Endothelial cell of umbilical vein (primary cell): Measurements from ENCODE around the gene APPL2. TPM values are rescaled to one million over a fixed set of nuclear protein-coding genes. Genes with fewer than 3 reads are reported as not detected.

Experiments
- BruUV-seq: library from RNA; stranded (reverse); fragments of 400-500 nt; replicated peaks from 2 replicates; lab custom pipeline; 2021; lab: Mats Ljungman, UMichigan
- CTCF ChIA-PET: fragments of 300-600, 350-600 bp; sonication (Branson Sonifier 250); formaldehyde crosslinking; loops from one replicate; lab custom pipeline; 2021; ENCODE audit warnings: antibody characterized with exemption, inconsistent platforms; lab: Charles Lee
- POLR2A ChIA-PET: fragments of 300-600, 350-600 bp; sonication (Branson Sonifier 250); formaldehyde crosslinking; loops from one replicate; lab custom pipeline; 2021; ENCODE audit warnings: antibody characterized with exemption, inconsistent platforms; lab: Charles Lee
- DNase-seq: peaks from one replicate; pipeline ENCODE4 v3.0.0-alpha.2; 2011; ENCODE audit warnings: low read depth, low spot score
- FAIRE-seq: peaks from 2 replicates; lab custom pipeline; 2011; peaks lifted over from hg19 to GRCh38; lab: Jason Lieb, UNC
- H2AFZ ChIP-seq: 2 replicates; pipeline ENCODE4 v1.6.0; 2012; ENCODE audit warnings: low read depth, low read length, control low read depth, inconsistent platforms
- H3K27ac ChIP-seq: 2 replicates; pipeline ENCODE4 v1.5.1; 2011; ENCODE audit warnings: low read depth, mild to moderate bottlenecking, control low read depth, low read length, moderate library complexity; ENCODE audit not compliant: insufficient read depth
- H3K27me3 ChIP-seq, 2 experiments: 2 replicates each; pipeline versions ENCODE4 v1.6.0 to v1.6.1; 2011; ENCODE audit warnings: low read length in 2 of 2, mixed read lengths in 1 of 2; ENCODE audit not compliant: control insufficient read depth in 2 of 2, insufficient read depth in 2 of 2
- H3K36me3 ChIP-seq, 2 experiments: 2 replicates in 1 of 2; 3 replicates in 1 of 2; pipeline ENCODE4 v1.5.1; 2011; ENCODE audit warnings: low read length in 2 of 2, mild to moderate bottlenecking in 1 of 2, moderate library complexity in 1 of 2; ENCODE audit not compliant: control insufficient read depth in 2 of 2, insufficient read depth in 2 of 2; ENCODE audit errors: extremely low read depth in 1 of 2
- H3K4me1 ChIP-seq: 3 replicates; pipeline ENCODE4 v1.5.1; 2011; ENCODE audit warnings: mild to moderate bottlenecking, low read length; ENCODE audit not compliant: control insufficient read depth, insufficient read depth; ENCODE audit errors: extremely low read depth
- H3K4me2 ChIP-seq: 2 replicates; pipeline ENCODE4 v1.6.1; 2011; ENCODE audit warnings: low read length, control low read depth, mixed read lengths; ENCODE audit not compliant: insufficient read depth
- H3K4me3 ChIP-seq, 3 experiments: fragments of 200-600 bp in 1 of 3; sonication (generic), shearing (Covaris generic) in 1 of 3; replicated peaks in 1 of 3; 2 replicates each; pipeline ENCODE4 v1.5.1; 2011 to 2016; ENCODE audit warnings: control low read depth in 3 of 3, low read length in 3 of 3, mild to moderate bottlenecking in 2 of 3, inconsistent platforms in 1 of 3, low read depth in 1 of 3, moderate library complexity in 1 of 3; ENCODE audit not compliant: insufficient read depth in 1 of 3
- H3K79me2 ChIP-seq: 2 replicates; pipeline ENCODE4 v1.6.0; 2012; ENCODE audit warnings: low read length, inconsistent platforms; ENCODE audit not compliant: control insufficient read depth, insufficient read depth
- H3K9ac ChIP-seq: replicated peaks from 2 replicates; pipeline ENCODE3; 2011; ENCODE audit warnings: low read length, control low read depth; ENCODE audit not compliant: insufficient read depth; ENCODE audit errors: extremely low read depth
- H3K9me1 ChIP-seq: replicated peaks from 3 replicates; pipeline ENCODE4 v1.6.0; 2011; ENCODE audit warnings: mild to moderate bottlenecking, low read length; ENCODE audit not compliant: control insufficient read depth, insufficient read depth; ENCODE audit errors: extremely low read depth
- H3K9me3 ChIP-seq: replicated peaks from 2 replicates; pipeline ENCODE4 v1.5.1; 2012; ENCODE audit warnings: low read length, inconsistent platforms; ENCODE audit not compliant: control insufficient read depth, insufficient read depth
- H4K20me1 ChIP-seq: replicated peaks from 2 replicates; pipeline ENCODE3; 2011; ENCODE audit warnings: mild to moderate bottlenecking, low read length; ENCODE audit not compliant: control insufficient read depth, insufficient read depth; ENCODE audit errors: extremely low read depth
- EZH2 ChIP-seq: IDR thresholded peaks from 2 replicates; pipeline ENCODE4 v1.6.1; 2012; ENCODE audit warnings: borderline replicate concordance, low read depth, mild to moderate bottlenecking, moderate library complexity, low read length, inconsistent platforms; ENCODE audit not compliant: severe bottlenecking
- FOS ChIP-seq: IDR thresholded peaks from 2 replicates; pipeline ENCODE4 v1.6.1; 2011; ENCODE audit warnings: mild to moderate bottlenecking, low read length, moderate library complexity, borderline replicate concordance; ENCODE audit not compliant: insufficient read depth
- GATA2 ChIP-seq: IDR thresholded peaks from 2 replicates; pipeline ENCODE4 v1.7.0; 2011; ENCODE audit warnings: low read depth, mild to moderate bottlenecking, moderate library complexity, mixed read lengths, low read length; ENCODE audit not compliant: insufficient read length, insufficient read depth
- MYC ChIP-seq: IDR thresholded peaks from one replicate; pipeline ENCODE4 v1.6.1; 2011; ENCODE audit warnings: mild to moderate bottlenecking, low read depth, low read length
- POLR2AphosphoS5 ChIP-seq: IDR thresholded peaks from 2 replicates; pipeline ENCODE4 v1.6.1; 2012; ENCODE audit warnings: low read depth, mild to moderate bottlenecking, control low read depth, low read length, moderate library complexity; ENCODE audit not compliant: insufficient read depth
- dilution Hi-C: fragments of 300-500 bp; cut with MboI; formaldehyde crosslinking; loops from one replicate; pipeline ENCODE4 v1.15.0; 2019; ENCODE audit warnings: low sequenced_read_pairs; ENCODE audit not compliant: extremely low pct_ligation_motif_present
- intact Hi-C: fragments of 100-400 bp; cut with micrococcal nuclease; formaldehyde crosslinking; loops from one replicate; pipeline ENCODE4 v1.10.0; 2022
- polyA plus RNA-seq, 4 experiments: library from polyadenylated mRNA; depleted of rRNA in 3 of 4; stranded (reverse) in 3 of 4; unstranded in 1 of 4; fragments of >200 nt; gene quantifications; 2 replicates each; pipeline versions ENCODE4 v1.2.1 to v1.2.3, GENCODE V29; 2011 to 2012; ENCODE audit warnings: missing spikeins in 1 of 4
- total RNA-seq: library from RNA; stranded (reverse); gene quantifications from 2 replicates; pipeline ENCODE4 v1.2.3, GENCODE V29; 2021
- TF ChIP-seq, protein P1 (sequence below), 2 donors: IDR thresholded peaks; 1 replicate in 1 of 2; 2 replicates in 1 of 2; pipeline ENCODE4 v1.5.1; 2011; ENCODE audit warnings: low read length in 2 of 2, mild to moderate bottlenecking in 2 of 2, moderate library complexity in 2 of 2, control low read depth in 1 of 2, inconsistent platforms in 1 of 2, low read depth in 1 of 2; ENCODE audit not compliant: insufficient read depth in 1 of 2; ENCODE audit errors: extremely low read depth in 1 of 2

APPL2 gene
- total and polyA plus RNA-seq, 2 donors (not counting 3 experiments of a cell fraction or from before 2014, with no cell fraction given) = 8.1 to 21.4 TPM

DNA sequence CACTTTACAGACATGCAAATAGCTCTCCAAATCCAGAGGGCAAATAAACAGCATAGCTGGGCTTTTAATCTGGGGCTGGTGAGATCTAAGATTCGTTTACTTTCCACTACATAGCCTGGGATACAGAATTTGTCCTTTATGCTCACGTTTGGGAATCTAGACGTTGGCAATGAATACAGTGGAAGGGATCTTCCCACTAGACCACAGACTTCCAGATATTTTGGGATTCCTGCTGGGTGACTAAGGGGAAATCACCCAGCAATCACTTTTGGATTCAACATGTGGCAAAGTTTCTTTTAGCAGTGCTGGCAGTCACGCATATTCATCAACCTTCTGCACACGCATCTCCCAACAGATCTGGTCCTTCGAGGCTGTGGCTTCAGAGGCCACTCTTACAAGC, 23.5 kb downstream of the APPL2 start:
- TF ChIP-seq GATA2 (no peak), EZH2 (no peak), FOS (no peak)
- TF ChIP-seq, protein P1, sequence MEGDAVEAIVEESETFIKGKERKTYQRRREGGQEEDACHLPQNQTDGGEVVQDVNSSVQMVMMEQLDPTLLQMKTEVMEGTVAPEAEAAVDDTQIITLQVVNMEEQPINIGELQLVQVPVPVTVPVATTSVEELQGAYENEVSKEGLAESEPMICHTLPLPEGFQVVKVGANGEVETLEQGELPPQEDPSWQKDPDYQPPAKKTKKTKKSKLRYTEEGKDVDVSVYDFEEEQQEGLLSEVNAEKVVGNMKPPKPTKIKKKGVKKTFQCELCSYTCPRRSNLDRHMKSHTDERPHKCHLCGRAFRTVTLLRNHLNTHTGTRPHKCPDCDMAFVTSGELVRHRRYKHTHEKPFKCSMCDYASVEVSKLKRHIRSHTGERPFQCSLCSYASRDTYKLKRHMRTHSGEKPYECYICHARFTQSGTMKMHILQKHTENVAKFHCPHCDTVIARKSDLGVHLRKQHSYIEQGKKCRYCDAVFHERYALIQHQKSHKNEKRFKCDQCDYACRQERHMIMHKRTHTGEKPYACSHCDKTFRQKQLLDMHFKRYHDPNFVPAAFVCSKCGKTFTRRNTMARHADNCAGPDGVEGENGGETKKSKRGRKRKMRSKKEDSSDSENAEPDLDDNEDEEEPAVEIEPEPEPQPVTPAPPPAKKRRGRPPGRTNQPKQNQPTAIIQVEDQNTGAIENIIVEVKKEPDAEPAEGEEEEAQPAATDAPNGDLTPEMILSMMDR (IDR thresholded peaks at IDR 0.05; ENCODE audit: extremely low read depth in 1 of 2, insufficient read depth in 1 of 2, low read depth in 1 of 2, low read length in 2 of 2) = no peak
- H3K4me2 ChIP-seq = no peak overlapping the region
- BruUV-seq = no TSS peak
- no peak for FAIRE-seq
- H3K36me3 ChIP-seq = peaks cover 0 to 7% of the 10 kb centered on the region in 2 experiments
- no peaks in the 10 kb centered on the region for H3K27me3 ChIP-seq
- no peaks in the 10 kb centered on the region for H4K20me1 ChIP-seq
- H3K79me2 ChIP-seq = no peaks in the 10 kb centered on the region
- H3K9ac ChIP-seq = no peak overlapping the region
- ChIA-PET CTCF (no interaction called here), POLR2A (no interaction called here)
- peaks cover 13% of the 10 kb centered on the region for H3K4me1 ChIP-seq
- H3K9me3 ChIP-seq = no peaks in the 10 kb centered on the region
- H2AFZ ChIP-seq = no peak overlapping the region
- no peaks in the 10 kb centered on the region for H3K9me1 ChIP-seq
- intact Hi-C loops = no loop called here
- no peak overlapping the region for H3K4me3 ChIP-seq
- no peak for DNase-seq
- dilution Hi-C loops = no loop called here
- no peak overlapping the region for H3K27ac ChIP-seq

DNA sequence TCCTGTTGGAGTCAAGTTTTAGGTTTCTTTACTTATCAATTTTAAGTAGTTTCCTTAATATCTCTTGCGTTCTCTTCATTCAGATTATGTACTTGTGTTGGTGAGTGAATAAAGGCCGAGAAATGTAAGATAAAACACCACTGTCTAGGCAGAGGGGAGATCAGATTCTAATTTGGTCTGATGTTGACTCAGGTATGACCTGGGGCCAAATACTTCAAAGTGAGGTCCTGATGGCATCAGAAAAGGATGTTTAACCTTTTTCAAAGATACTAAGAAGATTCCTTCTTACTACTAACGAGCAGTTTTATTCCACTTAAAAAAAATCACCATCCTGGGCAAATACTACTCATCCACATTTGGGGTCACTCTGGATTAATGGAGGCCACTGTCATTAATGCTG, 26.9 kb downstream of the APPL2 start:
- BruUV-seq = no TSS peak
- Histone ChIP-seq H3K27ac (no peak overlapping the region), H3K9ac (no peak overlapping the region), H3K79me2 (no peaks in the 10 kb centered on the region), H3K4me2 (no peak overlapping the region), H3K4me3 (no peak overlapping the region), H3K9me3 (no peaks in the 10 kb centered on the region), H3K9me1 (no peaks in the 10 kb centered on the region), H4K20me1 (no peaks in the 10 kb centered on the region), H3K36me3 (peaks cover 0 to 21% of the 10 kb centered on the region in 2 experiments), H3K4me1 (peaks cover 1% of the 10 kb centered on the region), H3K27me3 (no peaks in the 10 kb centered on the region), H2AFZ (no peak overlapping the region)
- intact Hi-C loops = no loop called here
- CTCF ChIA-PET = no interaction called here
- dilution Hi-C loops = no loop called here
- no peak for TF ChIP-seq GATA2
- no peak for TF ChIP-seq MYC
- TF ChIP-seq, protein P1 (IDR thresholded peaks at IDR 0.05; ENCODE audit: extremely low read depth in 1 of 2, insufficient read depth in 1 of 2, low read depth in 1 of 2, low read length in 2 of 2) = no peak
- no peak for TF ChIP-seq POLR2AphosphoS5
- POLR2A ChIA-PET = no interaction called here
- FAIRE-seq (no peak), DNase-seq (no peak)
